HG02588 (cell line): Measurements from ENCODE around the gene H1-8.
"Not testable (repeated sequence)": the region's sequence is repeated elsewhere in the genome, so short reads cannot be mapped to it uniquely, and the experiment has no call there.

ENCODE experiments used
- ATAC-seq: cut with Tn5 transposase; IDR thresholded peaks from one replicate; pipeline ENCODE4 v1.9.1; 2021; ENCODE audit warnings: mild to moderate bottlenecking, moderate library complexity; ENCODE audit not compliant: unreplicated experiment

Gene H1-8

DNA sequence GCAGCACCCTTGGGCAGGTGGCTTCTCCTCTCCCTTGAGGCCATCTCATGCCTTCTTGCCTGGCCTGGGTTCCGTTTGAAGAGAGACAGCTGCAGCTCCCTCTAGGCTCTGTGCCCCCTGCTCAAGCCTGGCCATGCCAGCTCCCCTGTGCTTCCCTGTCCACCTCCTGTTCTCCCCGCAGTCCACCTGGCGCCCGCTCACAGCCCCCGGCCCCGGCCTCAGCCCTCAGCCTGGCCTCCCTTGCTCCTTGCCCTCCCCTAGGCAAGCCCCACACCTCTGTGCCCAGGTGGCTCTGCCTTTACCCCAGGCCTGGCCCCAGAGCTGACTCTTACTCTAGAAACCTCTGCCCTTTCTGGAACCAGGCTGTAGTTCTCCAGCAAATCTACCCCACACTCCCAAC is 28.4 kb upstream of the H1-8 start:
- ATAC-seq, result no peak

DNA sequence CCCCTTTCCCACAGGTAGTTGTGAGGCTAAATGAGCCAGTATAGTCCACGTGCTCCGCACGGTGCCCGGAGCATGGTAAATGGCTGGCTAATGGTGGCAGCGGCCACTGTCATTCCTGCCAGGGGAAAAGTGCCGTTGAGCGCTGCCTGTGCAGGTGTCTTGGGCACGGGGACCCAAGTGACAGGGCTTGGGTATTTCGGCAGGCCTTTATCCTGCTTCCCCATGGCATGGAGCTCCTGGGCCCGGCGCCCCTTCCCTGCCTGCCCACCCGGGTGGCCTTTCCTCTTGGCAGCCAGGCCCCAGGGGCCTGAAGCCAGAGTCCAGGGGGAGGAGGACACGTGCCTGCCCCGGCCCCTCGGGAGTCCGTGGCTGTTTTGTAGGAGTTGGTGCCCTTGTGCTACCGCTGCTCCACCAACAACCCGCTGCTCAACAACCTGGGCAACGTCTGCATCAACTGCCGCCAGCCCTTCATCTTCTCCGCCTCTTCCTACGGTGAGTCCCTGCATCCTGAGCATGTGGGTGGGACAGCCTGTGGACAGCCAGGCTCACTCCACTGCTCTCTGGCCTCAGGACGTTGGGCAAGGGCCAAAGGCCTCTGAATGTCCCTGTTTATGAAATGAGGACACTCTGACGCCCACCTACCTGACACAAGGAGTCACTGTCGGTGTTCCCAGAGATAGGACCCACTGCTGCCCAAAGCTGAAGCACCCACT is 27.7 kb upstream of the H1-8 start:
- not testable (repeated sequence) for ATAC-seq

DNA sequence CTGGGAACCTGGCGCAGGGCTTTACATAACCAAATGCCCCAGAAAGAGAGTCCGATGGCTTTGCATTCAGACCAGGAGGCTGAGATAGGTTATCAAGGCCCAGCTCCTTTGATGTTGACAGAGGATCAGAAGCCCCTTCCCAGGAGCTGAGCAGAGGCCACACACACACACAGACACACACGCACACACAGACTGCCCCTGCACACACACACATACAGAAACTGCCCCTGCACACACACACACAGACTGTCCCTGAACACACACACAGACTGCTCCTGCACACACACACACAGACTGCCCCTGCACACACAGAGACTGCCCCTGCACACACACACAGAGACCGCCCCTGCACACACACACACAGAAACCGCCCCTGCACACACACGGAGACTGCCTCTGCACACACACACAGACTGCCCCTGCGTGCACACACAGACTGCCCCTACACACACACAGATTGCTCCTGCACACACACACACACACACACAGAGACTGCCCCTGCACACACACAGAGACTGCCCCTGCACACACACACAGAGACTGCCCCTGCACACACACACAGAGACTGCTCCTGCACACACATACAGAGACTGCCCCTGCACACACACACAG is 27.0 kb upstream of the H1-8 start:
- not testable (repeated sequence) for ATAC-seq

DNA sequence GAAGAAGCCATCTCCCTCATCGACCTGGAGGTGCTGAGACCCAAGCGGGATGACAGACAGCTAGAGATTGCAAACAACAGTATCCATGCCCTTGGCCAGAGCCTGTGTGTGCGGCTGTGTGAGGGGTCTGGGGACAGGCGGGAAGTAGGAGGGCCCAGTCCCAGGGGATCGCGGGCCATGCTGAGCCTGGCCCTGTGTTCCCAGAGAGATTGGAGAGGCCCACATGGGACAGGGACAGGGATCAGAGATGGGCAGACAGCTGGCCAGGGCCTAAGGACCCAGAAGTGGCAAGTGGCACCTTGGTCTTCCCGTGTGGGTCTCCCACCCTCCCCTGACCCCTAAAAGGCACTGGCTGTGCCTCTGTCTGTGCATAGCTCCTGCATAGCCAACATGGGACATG is 25.5 kb upstream of the H1-8 start:
- no peak for ATAC-seq

DNA sequence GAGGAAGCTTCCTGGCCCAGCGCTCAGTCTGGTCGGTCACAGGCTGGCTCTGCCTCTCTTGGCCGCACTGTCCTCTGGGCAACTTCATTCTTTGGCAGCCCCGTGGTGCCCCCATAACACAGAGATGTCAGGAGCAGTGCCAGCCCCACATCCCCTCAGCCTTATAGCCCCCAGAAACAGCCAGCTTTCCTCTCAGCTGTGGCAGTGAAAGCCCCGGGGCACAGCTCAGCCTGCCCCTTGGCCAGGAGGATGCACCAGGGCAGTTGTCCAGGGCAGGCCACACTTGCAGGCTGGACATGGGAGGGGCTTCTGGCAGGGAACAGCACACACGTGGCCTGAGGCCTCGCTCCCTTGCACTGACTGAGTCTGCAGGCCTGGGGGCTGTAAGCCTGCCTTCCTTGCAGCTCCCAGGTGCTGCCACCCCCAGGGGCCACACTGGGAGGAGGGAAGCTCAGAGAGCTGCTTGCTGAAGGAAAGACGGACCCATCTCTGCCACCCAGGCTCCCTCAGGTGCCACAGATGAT is 24.9 kb upstream of the H1-8 start:
- ATAC-seq, result no peak

DNA sequence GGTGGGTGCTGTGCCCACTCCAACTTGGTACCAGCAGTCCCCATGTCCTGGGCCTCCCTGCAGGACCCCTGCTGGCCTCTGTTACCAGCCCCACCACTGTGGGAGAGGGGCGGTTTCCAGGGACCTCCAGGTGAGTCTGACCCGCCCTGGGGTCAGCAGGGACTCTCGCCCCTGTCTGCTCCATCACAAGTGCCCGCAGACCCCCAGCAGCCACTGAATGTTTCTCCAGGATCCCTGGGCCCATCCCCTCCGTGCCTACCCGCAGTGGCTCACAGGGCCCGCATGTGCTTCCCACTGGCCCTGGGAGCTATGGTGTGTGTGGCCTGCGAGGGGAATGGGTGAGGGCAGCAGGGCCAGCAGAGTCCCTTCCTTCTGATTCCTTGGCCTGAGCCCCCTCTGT is 24.4 kb upstream of the H1-8 start:
- ATAC-seq, result no peak

DNA sequence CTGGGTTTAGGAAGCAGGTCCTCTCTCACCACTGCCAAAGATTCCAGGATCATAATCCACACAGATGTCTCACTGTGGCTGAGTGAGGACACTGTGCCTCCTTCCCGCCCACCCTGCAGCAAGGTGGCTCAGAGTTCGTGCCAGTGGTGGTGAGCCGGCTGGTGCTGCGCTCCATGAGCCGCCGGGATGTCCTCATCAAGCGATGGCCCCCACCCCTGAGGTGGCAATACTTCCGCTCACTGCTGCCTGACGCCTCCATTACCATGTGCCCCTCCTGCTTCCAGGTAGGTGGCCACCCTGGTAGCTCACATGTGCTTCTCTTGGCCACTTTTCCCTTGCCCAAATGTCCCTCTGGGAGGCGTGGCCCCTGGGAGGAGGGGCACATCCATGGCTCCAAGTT is 23.5 kb upstream of the H1-8 start:
- ATAC-seq, result no peak

DNA sequence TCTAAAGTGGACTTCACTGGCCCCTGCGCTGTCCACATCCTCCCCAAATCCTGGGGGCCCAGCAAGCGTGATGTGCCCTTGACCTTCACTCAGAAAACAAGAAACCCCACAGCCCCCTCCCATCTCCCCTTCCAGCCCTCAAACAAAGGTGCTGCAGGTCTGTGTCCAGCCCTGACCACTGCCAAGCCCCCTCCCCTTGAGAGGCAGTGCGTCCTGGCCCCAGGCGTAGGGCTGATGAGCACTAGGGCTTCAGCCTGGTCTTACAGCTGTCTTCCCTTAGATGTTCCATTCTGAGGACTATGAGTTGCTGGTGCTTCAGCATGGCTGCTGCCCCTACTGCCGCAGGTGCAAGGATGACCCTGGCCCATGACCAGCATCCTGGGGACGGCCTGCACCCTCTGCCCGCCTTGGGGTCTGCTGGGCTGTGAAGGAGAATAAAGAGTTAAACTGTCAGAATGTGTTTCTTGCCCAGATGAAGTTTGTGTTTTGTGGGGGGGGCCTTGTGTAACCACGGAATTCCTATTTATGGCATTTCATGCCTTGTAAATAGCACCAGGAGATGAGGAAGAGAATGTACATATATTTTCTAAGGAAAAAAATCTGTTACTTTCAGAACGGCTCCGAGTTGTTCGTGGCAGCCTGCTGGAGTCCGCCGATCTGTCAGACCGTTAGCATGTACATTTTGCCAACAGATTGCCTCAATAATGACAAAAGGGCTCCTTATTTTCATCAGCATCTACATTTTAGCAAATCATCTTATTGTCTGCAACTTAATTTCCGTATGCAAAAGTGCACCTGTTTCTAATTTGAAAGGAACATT is 22.9 kb upstream of the H1-8 start:
- ATAC-seq, result no peak

DNA sequence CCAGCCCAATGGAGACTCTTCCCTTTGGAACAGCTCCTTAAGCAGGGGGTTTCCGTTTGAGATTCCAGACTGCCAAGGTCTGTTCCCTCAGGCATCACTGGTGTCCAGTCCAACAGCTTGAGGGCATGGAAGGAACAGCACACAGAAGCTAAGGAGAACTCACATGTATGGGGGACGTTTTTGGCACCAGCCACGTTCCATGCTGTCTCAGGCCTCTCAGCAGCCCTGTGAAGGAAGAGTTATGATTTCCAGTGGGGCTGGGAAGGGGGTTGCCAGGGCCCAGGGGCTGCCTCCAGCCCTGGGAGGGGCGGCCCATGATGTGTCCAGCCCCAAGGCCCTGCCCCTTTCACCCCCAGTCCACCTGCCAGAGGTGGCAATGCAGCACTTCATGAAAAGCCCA is 22.0 kb upstream of the H1-8 start:
- no peak for ATAC-seq

DNA sequence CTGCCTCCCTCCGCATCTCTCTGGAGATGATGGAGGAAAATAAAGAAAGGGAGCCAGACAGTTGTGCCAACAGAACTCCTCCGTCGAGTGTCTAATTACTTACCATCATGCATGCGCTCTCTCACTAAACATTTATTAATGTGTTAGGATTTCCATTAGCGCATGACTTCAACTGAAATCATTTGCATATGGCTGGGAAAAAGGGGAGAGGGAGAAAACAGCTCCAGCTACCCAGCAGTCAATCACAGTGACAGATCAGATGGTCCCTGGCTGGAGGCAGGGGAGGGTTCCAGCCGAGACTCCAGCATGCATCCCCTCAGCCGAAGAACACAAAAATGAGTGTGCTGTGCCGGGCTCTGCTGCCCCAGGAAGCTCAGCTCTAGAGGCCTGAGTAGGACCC is 21.4 kb upstream of the H1-8 start:
- ATAC-seq, result no peak

DNA sequence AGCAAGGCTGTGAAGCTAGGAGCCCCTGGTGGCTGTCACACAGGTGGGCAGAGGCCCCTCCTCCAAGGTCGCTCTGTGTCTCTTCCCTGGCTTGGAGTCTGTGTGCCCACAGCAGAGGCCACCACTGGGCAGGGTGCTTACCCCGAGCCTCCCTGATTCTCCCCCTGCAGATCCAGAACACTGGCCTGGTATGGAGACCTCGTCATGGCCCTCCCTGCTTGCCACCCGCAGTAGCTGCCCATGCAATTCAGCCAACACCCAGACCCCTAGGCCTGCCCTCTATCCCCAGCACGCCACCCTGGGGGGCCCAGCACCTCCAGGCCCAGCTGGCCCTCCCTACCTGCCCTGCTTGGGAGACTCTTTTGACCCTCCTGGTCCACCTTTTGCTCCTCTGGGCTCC is 20.0 kb upstream of the H1-8 start:
- ATAC-seq, result no peak

DNA sequence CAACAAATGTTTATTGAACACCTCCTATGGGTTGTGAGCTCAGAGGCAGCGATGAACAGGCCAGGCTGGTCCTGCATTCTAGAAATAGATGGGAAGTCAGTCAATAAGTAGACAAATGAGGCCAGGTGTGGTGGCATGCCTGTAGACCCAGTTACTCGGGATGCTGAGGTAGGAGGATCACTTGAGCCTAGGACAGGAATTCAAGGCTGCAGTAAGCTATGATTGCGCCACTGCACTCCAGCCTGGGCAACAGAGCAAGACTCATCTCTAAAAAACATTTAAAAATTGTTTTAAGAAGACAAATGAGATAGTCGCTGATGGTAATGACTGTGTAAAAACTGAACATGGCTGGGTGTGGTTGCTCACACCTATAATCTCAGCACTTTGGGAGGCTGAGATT is 18.9 kb upstream of the H1-8 start:
- ATAC-seq, result no peak

DNA sequence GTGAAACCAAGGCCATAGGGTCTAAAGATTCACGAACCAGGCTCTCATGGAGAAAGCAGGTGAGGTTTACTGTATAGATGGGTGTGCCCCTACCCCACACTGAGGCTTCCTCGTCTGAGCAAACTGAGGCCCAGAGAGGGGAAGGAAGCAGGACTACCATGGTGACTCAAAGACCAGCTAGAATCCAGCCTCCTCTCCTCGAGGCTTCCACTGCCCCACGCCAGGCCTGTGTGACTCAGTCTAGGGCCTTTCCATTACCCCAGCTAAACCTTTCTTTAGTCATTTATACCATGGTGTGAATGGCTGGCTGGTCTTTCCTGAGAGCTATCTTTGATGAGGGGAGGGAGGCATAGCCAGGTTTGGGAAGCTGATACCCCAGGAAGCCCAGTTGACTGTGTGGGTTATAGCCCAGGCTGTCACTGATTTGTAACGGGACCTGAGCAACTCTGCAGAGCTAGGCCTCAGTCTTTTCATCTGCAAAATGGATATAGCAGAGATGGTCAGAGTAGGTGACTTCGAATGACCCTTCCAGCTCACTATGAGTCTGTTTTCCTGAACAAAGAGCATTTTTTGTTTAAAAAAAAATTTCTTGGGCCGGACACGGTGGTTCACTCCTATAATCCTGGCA is 17.5 kb upstream of the H1-8 start:
- ATAC-seq, result no peak

DNA sequence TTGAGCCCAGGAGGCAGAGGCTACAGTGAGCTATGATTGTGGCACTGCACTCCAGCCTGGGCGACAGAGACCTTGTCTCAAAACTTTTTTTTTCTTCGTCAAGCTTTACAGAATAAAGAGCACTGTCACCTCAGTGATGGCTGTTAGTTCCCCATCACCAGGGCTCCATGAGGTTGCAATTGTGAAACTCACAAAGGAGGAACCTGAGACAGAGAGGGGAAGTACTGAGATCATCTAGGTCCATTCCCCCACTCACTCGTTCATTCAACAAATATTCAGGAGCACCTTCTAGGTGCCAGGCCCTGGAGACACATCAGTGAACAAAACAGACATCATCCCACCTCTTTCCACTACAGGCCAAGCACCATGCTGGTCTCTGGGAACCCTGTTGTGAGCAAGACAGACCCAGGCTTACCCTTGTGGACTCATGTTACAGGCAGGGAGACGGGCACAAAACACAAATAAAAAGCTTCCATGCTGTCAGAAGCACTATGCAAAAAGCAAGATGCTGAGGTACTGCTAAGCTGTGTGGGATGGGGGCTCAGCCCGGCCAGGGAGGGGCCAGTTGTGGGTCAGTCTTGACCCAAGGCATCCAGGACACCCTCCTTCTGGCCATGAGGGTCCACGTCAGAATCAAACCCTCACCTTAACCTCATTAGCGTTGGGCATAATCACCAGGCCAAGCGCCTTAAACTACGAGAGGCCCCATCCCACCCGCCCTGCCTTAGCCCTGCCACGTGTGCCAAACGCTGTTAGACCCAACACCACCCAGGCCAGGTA is 16.7 kb upstream of the H1-8 start:
- ATAC-seq, result peak; percentile 84

DNA sequence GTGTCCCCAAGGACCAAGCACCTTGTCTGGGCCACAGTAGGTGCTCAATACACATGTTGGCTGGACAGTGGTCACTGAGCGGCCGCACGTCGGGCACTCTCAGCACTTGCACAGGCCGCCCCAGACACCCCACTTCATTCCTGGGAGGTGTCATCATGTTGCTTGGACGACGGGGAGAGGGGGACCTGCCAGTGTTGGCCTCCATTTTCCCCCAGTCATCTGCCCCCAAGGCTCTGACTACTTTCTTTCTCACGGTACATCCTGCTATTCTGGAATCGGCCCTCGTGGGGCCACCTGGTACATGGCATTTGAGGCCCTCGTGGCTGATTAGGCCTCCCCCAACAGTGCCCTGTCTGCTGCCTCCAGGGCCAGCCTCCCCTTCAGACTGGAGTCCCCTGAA is 15.7 kb upstream of the H1-8 start:
- no peak for ATAC-seq

DNA sequence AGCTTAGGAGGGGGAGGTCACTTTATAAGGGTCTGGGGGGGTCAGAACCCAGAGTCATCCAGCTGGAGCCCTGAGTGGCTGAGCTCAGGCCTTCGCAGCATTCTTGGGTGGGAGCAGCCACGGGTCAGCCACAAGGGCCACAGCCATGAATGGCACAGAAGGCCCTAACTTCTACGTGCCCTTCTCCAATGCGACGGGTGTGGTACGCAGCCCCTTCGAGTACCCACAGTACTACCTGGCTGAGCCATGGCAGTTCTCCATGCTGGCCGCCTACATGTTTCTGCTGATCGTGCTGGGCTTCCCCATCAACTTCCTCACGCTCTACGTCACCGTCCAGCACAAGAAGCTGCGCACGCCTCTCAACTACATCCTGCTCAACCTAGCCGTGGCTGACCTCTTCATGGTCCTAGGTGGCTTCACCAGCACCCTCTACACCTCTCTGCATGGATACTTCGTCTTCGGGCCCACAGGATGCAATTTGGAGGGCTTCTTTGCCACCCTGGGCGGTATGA is 14.3 kb upstream of the H1-8 start, which contains the start of gene RHO:
Gene RHO, plus strand, starts transcription at position 51 of the 512 bp plus-strand sequence. Its CDS starts 95 bp downstream, at position 146.
- no peak for ATAC-seq

DNA sequence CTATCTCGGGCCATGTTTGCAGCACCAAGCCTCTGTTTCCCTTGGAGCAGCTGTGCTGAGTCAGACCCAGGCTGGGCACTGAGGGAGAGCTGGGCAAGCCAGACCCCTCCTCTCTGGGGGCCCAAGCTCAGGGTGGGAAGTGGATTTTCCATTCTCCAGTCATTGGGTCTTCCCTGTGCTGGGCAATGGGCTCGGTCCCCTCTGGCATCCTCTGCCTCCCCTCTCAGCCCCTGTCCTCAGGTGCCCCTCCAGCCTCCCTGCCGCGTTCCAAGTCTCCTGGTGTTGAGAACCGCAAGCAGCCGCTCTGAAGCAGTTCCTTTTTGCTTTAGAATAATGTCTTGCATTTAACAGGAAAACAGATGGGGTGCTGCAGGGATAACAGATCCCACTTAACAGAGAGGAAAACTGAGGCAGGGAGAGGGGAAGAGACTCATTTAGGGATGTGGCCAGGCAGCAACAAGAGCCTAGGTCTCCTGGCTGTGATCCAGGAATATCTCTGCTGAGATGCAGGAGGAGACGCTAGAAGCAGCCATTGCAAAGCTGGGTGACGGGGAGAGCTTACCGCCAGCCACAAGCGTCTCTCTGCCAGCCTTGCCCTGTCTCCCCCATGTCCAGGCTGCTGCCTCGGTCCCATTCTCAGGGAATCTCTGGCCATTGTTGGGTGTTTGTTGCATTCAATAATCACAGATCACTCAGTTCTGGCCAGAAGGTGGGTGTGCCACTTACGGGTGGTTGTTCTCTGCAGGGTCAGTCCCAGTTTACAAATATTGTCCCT is 13.4 kb upstream of the H1-8 start:
- no peak for ATAC-seq

DNA sequence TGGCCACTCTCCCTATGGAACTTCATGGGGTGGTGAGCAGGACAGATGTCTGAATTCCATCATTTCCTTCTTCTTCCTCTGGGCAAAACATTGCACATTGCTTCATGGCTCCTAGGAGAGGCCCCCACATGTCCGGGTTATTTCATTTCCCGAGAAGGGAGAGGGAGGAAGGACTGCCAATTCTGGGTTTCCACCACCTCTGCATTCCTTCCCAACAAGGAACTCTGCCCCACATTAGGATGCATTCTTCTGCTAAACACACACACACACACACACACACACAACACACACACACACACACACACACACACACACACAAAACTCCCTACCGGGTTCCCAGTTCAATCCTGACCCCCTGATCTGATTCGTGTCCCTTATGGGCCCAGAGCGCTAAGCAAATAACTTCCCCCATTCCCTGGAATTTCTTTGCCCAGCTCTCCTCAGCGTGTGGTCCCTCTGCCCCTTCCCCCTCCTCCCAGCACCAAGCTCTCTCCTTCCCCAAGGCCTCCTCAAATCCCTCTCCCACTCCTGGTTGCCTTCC is 12.7 kb upstream of the H1-8 start:
- no peak for ATAC-seq

DNA sequence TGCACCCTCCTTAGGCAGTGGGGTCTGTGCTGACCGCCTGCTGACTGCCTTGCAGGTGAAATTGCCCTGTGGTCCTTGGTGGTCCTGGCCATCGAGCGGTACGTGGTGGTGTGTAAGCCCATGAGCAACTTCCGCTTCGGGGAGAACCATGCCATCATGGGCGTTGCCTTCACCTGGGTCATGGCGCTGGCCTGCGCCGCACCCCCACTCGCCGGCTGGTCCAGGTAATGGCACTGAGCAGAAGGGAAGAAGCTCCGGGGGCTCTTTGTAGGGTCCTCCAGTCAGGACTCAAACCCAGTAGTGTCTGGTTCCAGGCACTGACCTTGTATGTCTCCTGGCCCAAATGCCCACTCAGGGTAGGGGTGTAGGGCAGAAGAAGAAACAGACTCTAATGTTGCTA is 12.2 kb upstream of the H1-8 start:
- no peak for ATAC-seq
